GM21717 (cell line): Measurements from ENCODE around the gene TULP4.
A peak's percentile ranks its signal among the peaks of the same experiment; 100 is the strongest.

Source experiments
- ATAC-seq: cut with Tn5 transposase; IDR thresholded peaks from one replicate; pipeline ENCODE4 v1.9.1; 2021; ENCODE audit warnings: mild to moderate bottlenecking, moderate library complexity; ENCODE audit not compliant: unreplicated experiment

TULP4 gene

GRCh38 chr6:158497620-158498019 lies 185.4 kb downstream of the TULP4 start:
- no peak for ATAC-seq

- ATAC-seq: no peak
Observed at GRCh38 chr6:158498362-158498761, 186.1 kb downstream of the TULP4 start.

- no peak for ATAC-seq
Observed at GRCh38 chr6:158499601-158500000, 187.3 kb downstream of the TULP4 start.

- ATAC-seq: no peak
Observed at GRCh38 chr6:158500016-158500735, 187.9 kb downstream of the TULP4 start.

- no peak for ATAC-seq
Observed at GRCh38 chr6:158501360-158502262, 189.3 kb downstream of the TULP4 start.

- no peak for ATAC-seq
Observed at GRCh38 chr6:158502263-158502950, 190.1 kb downstream of the TULP4 start.

GRCh38 chr6:158503222-158503621 lies 191.0 kb downstream of the TULP4 start:
- no peak for ATAC-seq

- no peak for ATAC-seq
Observed at GRCh38 chr6:158503846-158504245, 191.6 kb downstream of the TULP4 start.

GRCh38 chr6:158505194-158505593 lies 192.9 kb downstream of the TULP4 start:
- ATAC-seq: no peak

- ATAC-seq: no peak
Observed at GRCh38 chr6:158506601-158507000, 194.3 kb downstream of the TULP4 start.

- no peak for ATAC-seq
Observed at GRCh38 chr6:158507174-158507573, 194.9 kb downstream of the TULP4 start.

GRCh38 chr6:158508450-158508849 lies 196.2 kb downstream of the TULP4 start:
- ATAC-seq: no peak

- ATAC-seq: no peak
Observed at GRCh38 chr6:158509465-158509864, 197.2 kb downstream of the TULP4 start.

GRCh38 chr6:158512809-158513208 lies 200.5 kb downstream of the TULP4 start:
- no peak for ATAC-seq

- no peak for ATAC-seq
Observed at GRCh38 chr6:158514176-158514575, 201.9 kb downstream of the TULP4 start.

- no peak for ATAC-seq
Observed at GRCh38 chr6:158514991-158515390, 202.7 kb downstream of the TULP4 start.

- no peak for ATAC-seq
Observed at GRCh38 chr6:158516098-158516497, 203.8 kb downstream of the TULP4 start.

GRCh38 chr6:158517038-158517437 lies 204.8 kb downstream of the TULP4 start:
- ATAC-seq: no peak

GRCh38 chr6:158517581-158517980 lies 205.3 kb downstream of the TULP4 start:
- peak; percentile 47 for ATAC-seq

GRCh38 chr6:158518191-158519127 lies 206.2 kb downstream of the TULP4 start:
- peak; percentile 79 for ATAC-seq
